HL-60/S4 treated with phorbol 12-myristate 13-acetate at 8.2 ng/mL for 4 days and 3 days (cell line): ENCODE data around the gene VPS18.

Source experiments
- in situ Hi-C: fragments of 300-500 bp; cut with MboI; formaldehyde crosslinking; loops from 2 replicates; pipeline ENCODE4 v1.15.0; 2022; ENCODE audit warnings: low sequenced_read_pairs

VPS18 gene

GRCh38 chr15:40952301-40952900, 58.2 kb downstream of the VPS18 start:
- in situ Hi-C loops, result no loop called here

DNA sequence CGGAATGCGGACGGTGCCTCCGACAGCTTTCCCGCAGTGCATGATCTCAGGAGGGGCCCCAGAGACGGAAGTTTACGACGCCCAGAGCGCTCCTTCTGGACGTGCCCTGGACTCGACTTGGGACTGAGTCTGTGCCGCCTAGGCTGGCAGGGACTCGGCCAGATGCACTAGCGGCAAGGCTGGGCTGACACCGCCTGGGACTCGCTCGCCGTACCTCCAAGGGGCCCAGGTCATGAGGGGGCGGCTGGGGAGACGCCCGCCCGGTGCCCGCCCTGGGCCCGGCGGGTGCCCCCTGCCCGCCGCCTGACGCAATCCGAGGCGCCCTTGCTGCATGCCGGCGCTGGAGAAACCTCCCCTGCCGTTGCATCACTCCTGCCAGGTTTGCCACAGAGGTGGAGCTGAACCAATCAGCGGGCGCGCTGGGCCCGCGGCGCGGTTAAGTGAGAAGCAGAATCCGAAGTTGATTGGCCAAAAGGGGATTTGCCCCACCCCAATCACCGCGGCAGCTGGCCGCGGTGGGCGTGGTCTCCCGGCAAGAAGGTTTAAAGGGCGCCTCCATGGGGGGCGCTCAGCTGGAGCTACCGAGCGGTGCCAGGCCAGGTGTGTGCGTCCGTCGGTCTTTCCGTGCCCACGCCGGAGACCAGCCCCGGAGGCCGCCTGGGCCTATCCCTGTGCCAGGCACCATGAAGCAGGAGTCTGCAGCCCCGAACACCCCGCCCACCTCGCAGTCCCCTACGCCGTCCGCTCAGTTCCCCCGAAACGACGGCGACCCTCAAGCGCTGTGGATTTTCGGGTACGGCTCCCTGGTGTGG, 58.9 kb downstream of the VPS18 start, which contains the start of gene CHAC1:
CHAC1 (plus strand) TSS at position 571 of the 812 bp plus-strand sequence; CDS start at position 684, 113 bp downstream.
- in situ Hi-C loops, result no loop called here
